HCT116 (cell line): Measurements from ENCODE around the gene RANBP1. TPM values are rescaled to one million over a fixed set of nuclear protein-coding genes. Genes with fewer than 3 reads are reported as not detected.

Source experiments
- ATAC-seq: fragments of 200-7000 bp; cut with Tn5 transposase; 2 replicates; pipeline ENCODE4 v1.9.1; 2020; ENCODE audit warnings: mild to moderate bottlenecking, moderate library complexity
- BruUV-seq: library from RNA; stranded (reverse); fragments of 400-500 nt; replicated peaks from 2 replicates; lab custom pipeline; 2021; lab: Mats Ljungman, UMichigan
- CTCF ChIA-PET: fragments of 300-600 bp; sonication (Branson Sonifier 250); formaldehyde crosslinking; loops from one replicate; lab custom pipeline; 2021; ENCODE audit warnings: antibody characterized with exemption; lab: Charles Lee
- POLR2A ChIA-PET: fragments of 300-600, 350-600 bp; sonication (Branson Sonifier 250); formaldehyde crosslinking; loops from one replicate; lab custom pipeline; 2021; ENCODE audit warnings: antibody characterized with exemption; lab: Charles Lee
- RAD21 ChIA-PET, 2 experiments: fragments of 300-600 bp; sonication (Branson Sonifier 250); formaldehyde crosslinking; loops; one replicate each; lab custom pipeline; 2023; ENCODE audit warnings: low total read pairs in 2 of 2; ENCODE audit not compliant: uncharacterized antibody in 2 of 2, unreplicated experiment in 2 of 2, low non-redundant PET in 1 of 2; lab: Charles Lee
- DNase-seq: peaks from one replicate; pipeline ENCODE4 v3.0.0-alpha.2; 2010; ENCODE audit warnings: low read depth, low spot score
- H2AFZ ChIP-seq: fragments of 200-600 bp; shearing (Covaris generic), sonication (generic); 2 replicates; pipeline ENCODE4 v1.6.1; 2017; ENCODE audit warnings: low read depth, mixed run types, mixed read lengths, antibody characterized with exemption, low read length; ENCODE audit not compliant: poor library complexity, severe bottlenecking
- H3K27ac ChIP-seq: 2 replicates; pipeline ENCODE4 v1.5.1; 2012; ENCODE audit warnings: low read depth, low read length
- H3K27me3 ChIP-seq: fragments of 200-600 bp; sonication (generic); 2 replicates; pipeline ENCODE4 v1.6.1; 2016; ENCODE audit warnings: mixed run types, low read length, mixed read lengths; ENCODE audit not compliant: insufficient read depth
- H3K36me3 ChIP-seq, 2 experiments: fragments of 200-500 bp in 1 of 2; fragments of 200-600 bp in 1 of 2; sonication (Bioruptor generic) in 1 of 2; sonication (generic) in 1 of 2; 2 replicates each; pipeline versions ENCODE4 v1.5.1 to v1.6.1; 2014 to 2016; ENCODE audit warnings: low read length in 2 of 2, inconsistent platforms in 1 of 2, mixed read lengths in 1 of 2, mixed run types in 1 of 2; ENCODE audit not compliant: insufficient read depth in 2 of 2, control insufficient read depth in 1 of 2
- H3K4me1 ChIP-seq, 2 experiments: fragments of 200-600 bp in 1 of 2; sonication (generic) in 1 of 2; 2 replicates each; pipeline versions ENCODE4 v1.5.1 to v1.6.1; 2012 to 2017; ENCODE audit warnings: low read length in 2 of 2, inconsistent platforms in 1 of 2, mild to moderate bottlenecking in 1 of 2, mixed read lengths in 1 of 2, mixed run types in 1 of 2, moderate library complexity in 1 of 2; ENCODE audit not compliant: insufficient read depth in 2 of 2, control insufficient read depth in 1 of 2
- H3K4me2 ChIP-seq: fragments of 200-600 bp; sonication (generic); 2 replicates; pipeline ENCODE4 v1.6.1; 2017; ENCODE audit warnings: mixed run types, low read length, mixed read lengths
- H3K4me3 ChIP-seq, 2 experiments: fragments of 200-600 bp in 1 of 2; sonication (generic) in 1 of 2; replicated peaks in 1 of 2; 2 replicates each; pipeline ENCODE4 v1.5.1; 2011 to 2016; ENCODE audit warnings: low read length in 2 of 2, control low read depth in 1 of 2, low read depth in 1 of 2, mild to moderate bottlenecking in 1 of 2, mixed read lengths in 1 of 2, mixed run types in 1 of 2
- H3K79me2 ChIP-seq: fragments of 200-600 bp; sonication (generic); 2 replicates; pipeline ENCODE4 v1.6.1; 2017; ENCODE audit warnings: mild to moderate bottlenecking, mixed run types, low read length, moderate library complexity, mixed read lengths; ENCODE audit not compliant: insufficient read depth
- H3K9ac ChIP-seq: fragments of 200-600 bp; sonication (generic); 2 replicates; pipeline ENCODE4 v1.6.1; 2016; ENCODE audit warnings: low read length, mixed read lengths
- H3K9me2 ChIP-seq: fragments of 200-600 bp; sonication (generic), shearing (Covaris generic); 2 replicates; pipeline ENCODE4 v1.6.1; 2017; ENCODE audit warnings: mixed run types, mild to moderate bottlenecking, moderate library complexity; ENCODE audit not compliant: insufficient read depth
- H3K9me3 ChIP-seq, 2 experiments: fragments of 200-500 bp in 1 of 2; fragments of 200-600 bp in 1 of 2; sonication (Bioruptor generic) in 1 of 2; sonication (generic) in 1 of 2; 2 replicates each; pipeline ENCODE4 v1.6.1; 2014 to 2017; ENCODE audit warnings: low read length in 2 of 2, mixed read lengths in 2 of 2, inconsistent platforms in 1 of 2, low read depth in 1 of 2, mild to moderate bottlenecking in 1 of 2, mixed run types in 1 of 2, moderate library complexity in 1 of 2; ENCODE audit not compliant: control insufficient read depth in 1 of 2, insufficient read depth in 1 of 2
- H4K20me1 ChIP-seq: fragments of 200-600 bp; sonication (generic), shearing (Covaris generic); 2 replicates; pipeline ENCODE4 v1.6.1; 2017; ENCODE audit warnings: mixed run types, mild to moderate bottlenecking, moderate library complexity; ENCODE audit not compliant: insufficient read depth
- ATF3 ChIP-seq: IDR thresholded peaks from 2 replicates; pipeline ENCODE4 v1.6.1; 2012
- CBX3 ChIP-seq: IDR thresholded peaks from 2 replicates; pipeline ENCODE4 v1.6.1; 2012; ENCODE audit warnings: low read depth
- CEBPB ChIP-seq: IDR thresholded peaks from 2 replicates; pipeline ENCODE4 v1.6.1; 2012; ENCODE audit warnings: low read depth
- CTCF ChIP-seq, 3 experiments: fragments of 200-600 bp in 1 of 3; sonication (generic) in 1 of 3; IDR thresholded peaks in 2 of 3; conservative IDR thresholded peaks in 1 of 3; 2 replicates each; pipeline ENCODE4 v1.5.1; 2012 to 2017; ENCODE audit warnings: low read depth in 2 of 3, low read length in 2 of 3, antibody characterized with exemption in 1 of 3, borderline replicate concordance in 1 of 3, control low read depth in 1 of 3, mild to moderate bottlenecking in 1 of 3, mixed read lengths in 1 of 3, mixed run types in 1 of 3, moderate library complexity in 1 of 3; ENCODE audit not compliant: insufficient read depth in 1 of 3
- EGR1 ChIP-seq: IDR thresholded peaks from 2 replicates; pipeline ENCODE4 v1.6.1; 2012; ENCODE audit warnings: low read depth
- EZH2 ChIP-seq: fragments of 200-600 bp; sonication (generic); IDR thresholded peaks from 2 replicates; pipeline ENCODE4 v1.6.1; 2017; ENCODE audit warnings: antibody characterized with exemption, mixed run types
- EZH2phosphoT487 ChIP-seq: fragments of 200-600 bp; IDR thresholded peaks from 2 replicates; pipeline ENCODE4 v1.6.1; 2018; ENCODE audit warnings: antibody characterized with exemption, borderline replicate concordance
- JUND ChIP-seq: IDR thresholded peaks from 2 replicates; pipeline ENCODE4 v1.6.1; 2012
- MAX ChIP-seq: IDR thresholded peaks from 2 replicates; pipeline ENCODE4 v1.6.1; 2012
- POLR2A ChIP-seq: IDR thresholded peaks from 2 replicates; pipeline ENCODE4 v1.7.0; 2011; ENCODE audit warnings: borderline replicate concordance; ENCODE audit not compliant: insufficient read depth, insufficient read length; ENCODE audit errors: extremely low read depth
- POLR2AphosphoS5 ChIP-seq: IDR thresholded peaks from 2 replicates; pipeline ENCODE4 v1.6.1; 2011; ENCODE audit warnings: mild to moderate bottlenecking, low read depth, low read length, moderate library complexity
- RAD21 ChIP-seq: IDR thresholded peaks from 2 replicates; pipeline ENCODE4 v1.6.1; 2012; ENCODE audit warnings: low read depth, mild to moderate bottlenecking
- REST ChIP-seq: IDR thresholded peaks from 2 replicates; pipeline ENCODE4 v1.6.1; 2012; ENCODE audit warnings: low read depth
- SIN3A ChIP-seq: IDR thresholded peaks from 2 replicates; pipeline ENCODE4 v1.6.1; 2012; ENCODE audit warnings: low read depth
- SP1 ChIP-seq: IDR thresholded peaks from 2 replicates; pipeline ENCODE4 v1.6.1; 2012; ENCODE audit warnings: low read depth
- TCF7L2 ChIP-seq: IDR thresholded peaks from 2 replicates; pipeline ENCODE4 v1.7.0; 2011; ENCODE audit warnings: borderline replicate concordance, inconsistent platforms; ENCODE audit not compliant: insufficient read depth, insufficient read length; ENCODE audit errors: extremely low read depth
- YY1 ChIP-seq: IDR thresholded peaks from 2 replicates; pipeline ENCODE4 v1.6.1; 2011; ENCODE audit warnings: low read length, low read depth, moderate library complexity, mild to moderate bottlenecking; ENCODE audit not compliant: insufficient replicate concordance; ENCODE audit errors: extremely low read depth
- ZFX ChIP-seq: fragments of 450-650 bp; IDR thresholded peaks from 2 replicates; pipeline ENCODE4 v1.6.1; 2017
- ZNF274 ChIP-seq: fragments of 200-500 bp; sonication (Bioruptor generic); IDR thresholded peaks from 2 replicates; pipeline ENCODE4 v1.6.1; 2014; ENCODE audit warnings: mild to moderate bottlenecking, low read depth, low read length, inconsistent platforms
- intact Hi-C: fragments of 100-400 bp; cut with micrococcal nuclease; formaldehyde crosslinking; loops from 2 replicates; pipeline ENCODE4 v1.10.0; 2022
- total RNA-seq: library from RNA; stranded (reverse); gene quantifications from one replicate; pipeline ENCODE4 v1.2.1, GENCODE V29; 2021; ENCODE audit not compliant: unreplicated experiment

Gene RANBP1
- total RNA-seq, 1 experiment from 2014 or later: 351 TPM

GRCh38 chr22:20149257-20150250 lies 33.6 kb downstream of the RANBP1 start:
- BruUV-seq: no TSS peak
- H3K79me2 ChIP-seq: no peaks in the 10 kb centered on the region
- POLR2A ChIA-PET: no interaction called here
- RAD21 ChIA-PET: no interaction called here
- H3K4me1 ChIP-seq: no peaks in the 10 kb centered on the region
- no peaks in the 10 kb centered on the region for H4K20me1 ChIP-seq
- H3K9me3 ChIP-seq: no peaks in the 10 kb centered on the region
- H3K36me3 ChIP-seq: no peaks in the 10 kb centered on the region; a peak in 1 of 4 replicates
- H3K4me3 ChIP-seq: no peak overlapping the region
- intact Hi-C loops: no loop called here
- H3K9me2 ChIP-seq: no peaks in the 10 kb centered on the region
- no peak overlapping the region for H3K4me2 ChIP-seq
- DNase-seq (no peak), ATAC-seq (no peak)
- H3K27me3 ChIP-seq: no peaks in the 10 kb centered on the region
- no peak overlapping the region for H3K9ac ChIP-seq
- no peak overlapping the region for H2AFZ ChIP-seq
- H3K27ac ChIP-seq: no peak overlapping the region
- CTCF ChIA-PET: no interaction called here
- TF ChIP-seq ATF3: no peak
- TF ChIP-seq POLR2AphosphoS5: no peak
- no peak for TF ChIP-seq CBX3
- no peak for TF ChIP-seq YY1
- no peak for TF ChIP-seq REST
- no peak for TF ChIP-seq CTCF (IDR thresholded peaks at IDR 0.05 in 2 of 3, conservative IDR thresholded peaks at IDR 0.05 in 1 of 3; ENCODE audit: borderline replicate concordance in 1 of 3, insufficient read depth in 1 of 3, low read depth in 2 of 3, low read length in 2 of 3)
- TF ChIP-seq JUND: no peak
- no peak for TF ChIP-seq TCF7L2
- no peak for TF ChIP-seq SIN3A
- no peak for TF ChIP-seq EZH2phosphoT487
- TF ChIP-seq MAX: no peak
- TF ChIP-seq SP1: no peak
- TF ChIP-seq EGR1: no peak
- TF ChIP-seq EZH2: no peak
- no peak for TF ChIP-seq CEBPB
- TF ChIP-seq POLR2A: no peak
- no peak for TF ChIP-seq ZFX
- TF ChIP-seq ZNF274: no peak
- no peak for TF ChIP-seq RAD21
